Keratinocyte (primary cell): ENCODE data around the gene HGFAC. TPM values are rescaled to one million over a fixed set of nuclear protein-coding genes. Genes with fewer than 3 reads are reported as not detected.
"Not testable (repeated sequence)": the region's sequence is repeated elsewhere in the genome, so short reads cannot be mapped to it uniquely, and the experiment has no call there.

Experiments used
- DNase-seq: peaks from one replicate; pipeline ENCODE4 v3.0.0-alpha.2; 2011; ENCODE audit warnings: low read depth, missing footprints, low spot score
- FAIRE-seq: peaks from 2 replicates; lab custom pipeline; 2011; peaks lifted over from hg19 to GRCh38; lab: Jason Lieb, UNC
- H2AFZ ChIP-seq: 2 replicates; pipeline ENCODE4 v1.6.0; 2012; ENCODE audit warnings: low read length, control low read depth, inconsistent platforms; ENCODE audit not compliant: control insufficient read depth
- H3K27ac ChIP-seq: 2 replicates; pipeline ENCODE4 v1.5.1; 2011; ENCODE audit warnings: low read length; ENCODE audit not compliant: control insufficient read depth, insufficient read depth
- H3K27me3 ChIP-seq: 3 replicates; pipeline ENCODE4 v1.6.0; 2011; ENCODE audit warnings: low read length; ENCODE audit not compliant: control insufficient read depth, insufficient read depth; ENCODE audit errors: extremely low read depth
- H3K36me3 ChIP-seq, 2 experiments: 2 replicates in 1 of 2; 3 replicates in 1 of 2; pipeline ENCODE4 v1.5.1; 2011; ENCODE audit warnings: low read length in 2 of 2, mild to moderate bottlenecking in 1 of 2; ENCODE audit not compliant: control insufficient read depth in 2 of 2, insufficient read depth in 2 of 2; ENCODE audit errors: extremely low read depth in 1 of 2
- H3K4me1 ChIP-seq: 3 replicates; pipeline ENCODE4 v1.5.1; 2011; ENCODE audit warnings: low read length; ENCODE audit not compliant: control insufficient read depth, insufficient read depth; ENCODE audit errors: extremely low read depth
- H3K4me2 ChIP-seq: 3 replicates; pipeline ENCODE4 v1.6.0; 2011; ENCODE audit warnings: low read depth, low read length; ENCODE audit not compliant: control insufficient read depth, insufficient read depth; ENCODE audit errors: extremely low read depth
- H3K4me3 ChIP-seq, 3 experiments: fragments of 200-600 bp in 1 of 3; sonication (generic) in 1 of 3; 2 replicates in 2 of 3; 3 replicates in 1 of 3; pipeline ENCODE4 v1.5.1; 2011 to 2016; ENCODE audit warnings: low read length in 3 of 3, mild to moderate bottlenecking in 3 of 3, control low read depth in 2 of 3, inconsistent platforms in 1 of 3, low read depth in 1 of 3, mixed read lengths in 1 of 3, mixed run types in 1 of 3, moderate library complexity in 1 of 3; ENCODE audit not compliant: control insufficient read depth in 2 of 3, insufficient read depth in 2 of 3; ENCODE audit errors: extremely low read depth in 1 of 3
- H3K79me2 ChIP-seq: 2 replicates; pipeline ENCODE4 v1.6.0; 2012; ENCODE audit warnings: low read length; ENCODE audit not compliant: control insufficient read depth, insufficient read depth
- H3K9ac ChIP-seq: 3 replicates; pipeline ENCODE4 v1.6.0; 2011; ENCODE audit warnings: low read length; ENCODE audit not compliant: control insufficient read depth, insufficient read depth; ENCODE audit errors: extremely low read depth
- H3K9me1 ChIP-seq: 3 replicates; pipeline ENCODE4 v1.6.0; 2011; ENCODE audit warnings: low read length; ENCODE audit not compliant: control insufficient read depth, insufficient read depth; ENCODE audit errors: extremely low read depth
- H3K9me3 ChIP-seq: 2 replicates; pipeline ENCODE4 v1.5.1; 2012; ENCODE audit warnings: low read depth, low read length; ENCODE audit not compliant: control insufficient read depth
- H4K20me1 ChIP-seq: 3 replicates; pipeline ENCODE4 v1.6.0; 2011; ENCODE audit warnings: low read length; ENCODE audit not compliant: control insufficient read depth, insufficient read depth; ENCODE audit errors: extremely low read depth
- EZH2 ChIP-seq: IDR thresholded peaks from one replicate; pipeline ENCODE4 v1.6.1; 2012; ENCODE audit warnings: inconsistent platforms, mild to moderate bottlenecking, low read length, moderate library complexity
- dilution Hi-C: fragments of 300-500 bp; cut with MboI; formaldehyde crosslinking; loops from one replicate; pipeline ENCODE4 v1.7.0; 2020; ENCODE audit warnings: low sequenced_read_pairs; ENCODE audit not compliant: extremely low pct_ligation_motif_present
- polyA plus RNA-seq, 5 experiments: library from polyadenylated mRNA; depleted of rRNA in 3 of 5; stranded (reverse) in 3 of 5; stranded (forward) in 1 of 5; unstranded in 1 of 5; fragments of >200 nt; gene quantifications; 1 replicate in 1 of 5; 2 replicates in 3 of 5; 3 replicates in 1 of 5; pipeline versions ENCODE4 v1.2.1 to v1.2.3, GENCODE V29; 2011 to 2012; ENCODE audit warnings: missing spikeins in 2 of 5, low read depth in 1 of 5, low replicate concordance in 1 of 5
- TF ChIP-seq, protein P1 (sequence below), 3 experiments: IDR thresholded peaks in 1 of 3; conservative IDR thresholded peaks in 1 of 3; optimal IDR thresholded peaks in 1 of 3; 2 replicates in 2 of 3; 3 replicates in 1 of 3; pipeline versions ENCODE3 to v1.5.1; 2011; ENCODE audit warnings: low read length in 3 of 3, mild to moderate bottlenecking in 3 of 3, moderate library complexity in 2 of 3, control low read depth in 1 of 3, inconsistent platforms in 1 of 3; ENCODE audit not compliant: insufficient read depth in 2 of 3; ENCODE audit errors: extremely low read depth in 1 of 3

Gene HGFAC
- polyA plus RNA-seq, 1 donor (not counting 4 experiments of a cell fraction or from before 2014, with no cell fraction given): not detected

DNA sequence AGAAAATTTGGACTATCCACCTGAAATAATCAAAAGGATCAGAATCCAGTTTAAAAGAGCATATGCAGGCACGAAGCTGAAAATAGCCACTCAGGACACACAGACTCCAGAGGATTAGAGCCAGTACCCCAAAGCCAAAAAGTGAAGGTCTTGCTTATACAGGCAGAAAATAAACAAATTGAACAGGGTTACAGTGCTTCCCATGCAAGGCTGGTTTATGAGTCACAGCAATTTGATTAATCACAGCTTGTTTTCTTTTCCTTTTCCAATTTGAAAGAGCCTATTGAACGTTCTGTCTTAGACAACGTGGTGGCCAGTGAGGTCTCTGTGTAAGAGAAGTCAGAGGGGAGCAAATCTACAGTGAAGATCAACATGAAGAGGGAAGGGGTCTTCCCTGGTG lies 10.2 kb downstream of the HGFAC start:
- Histone ChIP-seq H3K27ac (no peak overlapping the region), H4K20me1 (no peaks in the 10 kb centered on the region), H3K4me3 (no peak overlapping the region), H3K36me3 (no peaks in the 10 kb centered on the region), H3K9me3 (no peaks in the 10 kb centered on the region), H3K79me2 (no peaks in the 10 kb centered on the region), H3K4me1 (peaks cover 3% of the 10 kb centered on the region), H3K9ac (no peak overlapping the region), H2AFZ (no peak overlapping the region), H3K9me1 (no peaks in the 10 kb centered on the region), H3K4me2 (peak overlapping the region; percentile 30), H3K27me3 (no peaks in the 10 kb centered on the region)
- dilution Hi-C loops: no loop called here
- no peak for TF ChIP-seq EZH2
- TF ChIP-seq, protein P1, sequence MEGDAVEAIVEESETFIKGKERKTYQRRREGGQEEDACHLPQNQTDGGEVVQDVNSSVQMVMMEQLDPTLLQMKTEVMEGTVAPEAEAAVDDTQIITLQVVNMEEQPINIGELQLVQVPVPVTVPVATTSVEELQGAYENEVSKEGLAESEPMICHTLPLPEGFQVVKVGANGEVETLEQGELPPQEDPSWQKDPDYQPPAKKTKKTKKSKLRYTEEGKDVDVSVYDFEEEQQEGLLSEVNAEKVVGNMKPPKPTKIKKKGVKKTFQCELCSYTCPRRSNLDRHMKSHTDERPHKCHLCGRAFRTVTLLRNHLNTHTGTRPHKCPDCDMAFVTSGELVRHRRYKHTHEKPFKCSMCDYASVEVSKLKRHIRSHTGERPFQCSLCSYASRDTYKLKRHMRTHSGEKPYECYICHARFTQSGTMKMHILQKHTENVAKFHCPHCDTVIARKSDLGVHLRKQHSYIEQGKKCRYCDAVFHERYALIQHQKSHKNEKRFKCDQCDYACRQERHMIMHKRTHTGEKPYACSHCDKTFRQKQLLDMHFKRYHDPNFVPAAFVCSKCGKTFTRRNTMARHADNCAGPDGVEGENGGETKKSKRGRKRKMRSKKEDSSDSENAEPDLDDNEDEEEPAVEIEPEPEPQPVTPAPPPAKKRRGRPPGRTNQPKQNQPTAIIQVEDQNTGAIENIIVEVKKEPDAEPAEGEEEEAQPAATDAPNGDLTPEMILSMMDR (optimal IDR thresholded peaks at IDR 0.05 in 1 of 3, IDR thresholded peaks at IDR 0.05 in 1 of 3, conservative IDR thresholded peaks at IDR 0.05 in 1 of 3; ENCODE audit: extremely low read depth in 1 of 3, insufficient read depth in 2 of 3, low read length in 3 of 3): no peak
- DNase-seq (no peak), FAIRE-seq (no peak)

DNA sequence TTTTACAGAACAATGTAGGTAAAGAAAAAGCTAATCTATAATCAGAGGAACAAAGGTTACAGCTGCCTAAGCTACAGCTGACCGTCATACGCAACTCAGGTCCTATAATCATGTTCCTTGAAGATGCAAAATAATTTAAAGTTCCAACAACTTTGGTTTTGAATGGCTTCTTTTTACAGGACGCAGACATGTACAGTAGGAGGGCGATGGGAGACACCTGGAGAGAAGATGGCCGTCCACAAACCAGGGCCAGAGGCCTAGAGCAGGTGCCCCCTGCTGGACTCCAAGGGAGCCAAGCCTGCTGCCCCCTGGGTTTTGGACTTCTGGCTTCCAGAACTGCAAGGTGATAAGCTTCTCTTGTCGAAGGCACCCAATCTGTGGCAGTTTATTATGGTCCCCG lies 10.6 kb downstream of the HGFAC start:
- no peak overlapping the region for H3K27ac ChIP-seq
- no peaks in the 10 kb centered on the region for H3K9me1 ChIP-seq
- H3K27me3 ChIP-seq: no peaks in the 10 kb centered on the region
- no peaks in the 10 kb centered on the region for H3K9me3 ChIP-seq
- H3K9ac ChIP-seq: no peak overlapping the region
- TF ChIP-seq EZH2: no peak
- TF ChIP-seq, protein P1 (optimal IDR thresholded peaks at IDR 0.05 in 1 of 3, IDR thresholded peaks at IDR 0.05 in 1 of 3, conservative IDR thresholded peaks at IDR 0.05 in 1 of 3; ENCODE audit: extremely low read depth in 1 of 3, insufficient read depth in 2 of 3, low read length in 3 of 3): peak in 1 of 3 experiments; percentile 11
- dilution Hi-C loops: no loop called here
- H3K4me2 ChIP-seq: peak overlapping the region; percentile 30
- no peaks in the 10 kb centered on the region for H3K36me3 ChIP-seq
- FAIRE-seq: no peak
- no peaks in the 10 kb centered on the region for H3K79me2 ChIP-seq
- peaks cover 3% of the 10 kb centered on the region for H3K4me1 ChIP-seq
- no peak overlapping the region for H3K4me3 ChIP-seq
- H2AFZ ChIP-seq: no peak overlapping the region
- no peaks in the 10 kb centered on the region for H4K20me1 ChIP-seq
- no peak for DNase-seq

DNA sequence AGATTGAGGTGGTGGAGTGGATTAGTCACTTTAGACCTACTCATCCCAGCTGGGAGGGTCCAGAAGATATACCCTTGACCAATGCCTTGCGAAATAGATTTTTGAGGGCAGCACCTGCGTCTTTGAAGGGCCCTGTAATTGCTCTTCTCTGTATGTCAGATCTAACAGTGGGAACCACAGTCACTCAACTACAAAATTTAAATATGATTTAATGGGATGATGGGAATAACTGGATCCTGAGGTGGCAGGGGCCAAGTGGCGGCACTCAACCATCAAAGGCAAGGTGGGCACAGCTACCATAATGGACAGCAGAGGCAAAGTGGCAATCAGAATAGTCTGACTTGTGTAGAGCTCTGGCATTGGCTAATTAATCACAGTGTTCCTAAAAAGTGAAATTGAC lies 13.8 kb downstream of the HGFAC start:
- H2AFZ ChIP-seq, H3K27ac ChIP-seq, H3K9ac ChIP-seq, H3K9me3 ChIP-seq, FAIRE-seq, H3K4me2 ChIP-seq, dilution Hi-C loops, H3K9me1 ChIP-seq, H3K79me2 ChIP-seq, H3K36me3 ChIP-seq, DNase-seq, H4K20me1 ChIP-seq, H3K4me1 ChIP-seq, H3K4me3 ChIP-seq: not testable (repeated sequence)
- peaks cover 14% of the 10 kb centered on the region for H3K27me3 ChIP-seq
